GM20000 (cell line): ENCODE results near the gene BUD13.

Experiments used
- DNase-seq: peaks from one replicate; pipeline ENCODE4 v3.0.0; 2012; ENCODE audit warnings: low spot score
- CTCF ChIP-seq: IDR thresholded peaks from 2 replicates; pipeline ENCODE4 v1.5.1; 2012; ENCODE audit warnings: mild to moderate bottlenecking, control low read depth; ENCODE audit errors: extremely low read depth, missing control alignments

Gene BUD13

GRCh38 chr11:116703421-116703820, 69.4 kb downstream of the BUD13 start:
- DNase-seq = no peak
- TF ChIP-seq CTCF = no peak

DNA sequence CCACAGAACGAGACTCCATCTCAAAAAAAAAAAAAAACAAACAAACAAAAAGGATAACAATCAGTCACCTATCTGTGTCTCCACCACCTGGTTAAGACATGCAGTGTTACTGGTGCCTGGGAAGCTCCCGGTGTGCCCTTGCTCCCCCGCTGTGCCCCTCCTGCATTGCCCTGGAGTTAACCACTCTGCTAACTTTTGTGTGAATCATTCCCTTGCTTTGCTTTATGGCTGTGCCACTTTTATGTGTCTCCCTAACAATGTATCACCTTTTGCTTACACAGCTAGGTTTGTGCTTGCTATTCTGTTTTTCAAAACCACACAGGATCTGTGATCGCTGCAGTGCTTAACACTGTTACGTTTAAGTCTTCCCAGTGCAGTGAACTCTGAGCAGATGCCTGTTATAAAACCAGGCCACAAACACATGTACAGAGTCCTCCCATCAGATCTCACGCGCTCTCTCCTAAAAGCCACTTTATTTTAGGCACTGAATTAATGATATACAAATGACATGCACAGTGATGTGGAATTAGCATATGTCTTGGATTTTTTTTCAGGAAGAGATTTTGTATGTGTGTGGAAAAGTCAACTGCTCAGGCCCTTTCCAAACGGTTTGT, 69.9 kb downstream of the BUD13 start:
- DNase-seq = no peak
- no peak for TF ChIP-seq CTCF

DNA sequence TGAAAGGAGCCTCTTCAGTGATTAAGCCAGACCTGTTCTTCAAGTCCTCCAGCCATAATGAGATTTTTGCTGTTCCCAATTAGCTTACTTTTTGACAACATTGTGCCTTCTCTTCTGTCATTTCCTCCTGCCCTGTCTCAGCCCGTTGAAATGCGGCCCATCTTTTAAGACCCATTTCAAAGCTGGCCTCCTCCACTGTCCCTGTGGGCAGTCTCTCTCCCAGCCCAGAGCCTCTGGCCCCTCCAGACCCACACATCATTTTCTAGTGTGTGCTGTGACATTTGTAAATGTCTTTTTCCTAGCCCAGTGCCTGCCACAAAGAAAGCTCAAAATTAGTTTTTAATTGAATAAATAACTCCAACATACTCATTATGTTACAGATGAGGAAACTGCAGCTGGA, 70.9 kb downstream of the BUD13 start:
- TF ChIP-seq CTCF = no peak
- no peak for DNase-seq

- no peak for DNase-seq
- TF ChIP-seq CTCF = no peak
These were observed 71.4 kb downstream of the BUD13 start for GRCh38 chr11:116701297-116701801.

DNA sequence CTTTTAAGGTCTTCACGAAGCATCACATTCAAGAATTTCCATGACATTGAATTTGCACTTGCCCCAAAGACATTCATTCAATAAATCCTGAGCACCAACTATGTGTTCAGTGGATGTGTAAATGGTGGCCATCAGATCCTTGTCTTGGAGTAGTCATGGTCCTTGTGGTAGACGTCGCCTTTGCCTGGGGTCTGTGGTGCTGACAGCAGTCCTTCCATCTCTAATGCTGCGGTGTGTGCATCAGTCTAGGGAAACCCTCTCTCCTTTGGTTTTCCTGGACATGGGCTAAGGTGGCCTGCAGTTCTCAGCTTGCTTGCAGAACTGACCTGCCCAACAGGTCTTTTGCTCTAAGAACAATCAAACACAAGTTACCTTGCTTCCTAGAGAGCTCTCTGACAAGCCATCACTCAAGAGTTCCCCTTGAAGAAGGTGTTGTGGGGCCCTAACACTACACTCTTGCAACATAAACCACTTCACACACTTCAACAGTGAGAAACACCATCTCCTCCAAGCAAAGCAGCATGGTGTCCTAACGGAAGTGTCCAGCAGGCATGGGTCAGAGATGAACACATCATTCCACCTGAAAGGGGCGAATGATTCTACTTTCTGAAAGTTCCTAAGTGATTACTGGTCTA, 72.1 kb downstream of the BUD13 start:
- no peak for TF ChIP-seq CTCF
- no peak for DNase-seq
